Measurements from ENCODE around the gene TNS1. TPM values are rescaled to one million over a fixed set of nuclear protein-coding genes. Genes with fewer than 3 reads are reported as not detected.

TNS1 gene
- total RNA-seq, 1 experiment from 2014 or later = 3.4 TPM

DNA sequence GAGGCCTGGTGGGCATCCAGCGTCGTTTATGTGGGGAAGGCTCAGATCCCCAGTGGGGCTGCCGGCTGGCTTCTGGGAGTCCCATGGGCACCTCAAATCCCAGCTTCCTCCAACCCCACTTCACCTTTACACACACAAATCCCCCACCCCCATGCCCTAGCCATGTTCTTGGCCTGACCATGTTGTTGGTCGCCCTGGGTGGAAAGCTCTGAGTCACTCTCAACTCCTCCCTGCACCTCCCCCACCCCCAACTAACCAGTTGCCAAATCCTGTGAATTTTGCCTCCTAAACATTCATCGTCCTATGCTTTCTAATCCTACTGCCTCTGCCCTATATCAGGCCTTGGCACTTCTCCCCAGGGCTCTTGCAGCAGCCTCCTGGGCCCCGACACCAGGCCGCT, 6.4 kb downstream of the TNS1 start:
- Histone ChIP-seq H4K20me1 (ENCODE audit: control insufficient read depth, insufficient read depth, insufficient read length) (no peaks in the 10 kb centered on the region), H2AFZ (ENCODE audit: low read length) (no peak overlapping the region)

More for the DNA sequence above, 6.4 kb downstream of the TNS1 start:
- Mint-ChIP-seq H3K4me1 (peaks cover 6 to 26% of the 10 kb centered on the region in 2 experiments; a peak in 3 of 4 replicates), H3K27ac (no peak overlapping the region), H3K9me3 (no peaks in the 10 kb centered on the region), H3K27me3 (ENCODE audit: low read depth) (peaks cover 35% of the 10 kb centered on the region), H3K4me3 (no peak overlapping the region), H3K36me3 (ENCODE audit: insufficient read depth in 1 of 3, low read depth in 3 of 3) (no peaks in the 10 kb centered on the region)
- no peak overlapping the region for H2BK20ac ChIP-seq (ENCODE audit: low read depth, low read length, poor library complexity, severe bottlenecking)
- H2BK120ac ChIP-seq (ENCODE audit: low read depth, low read length, poor library complexity, severe bottlenecking) = no peak overlapping the region
- H3T11ph ChIP-seq (ENCODE audit: low read length) = no peak overlapping the region
- H3K9ac ChIP-seq (ENCODE audit: extremely low read depth, insufficient read length, low read length) = no peak overlapping the region
- no peaks in the 10 kb centered on the region for H3K79me1 ChIP-seq (ENCODE audit: insufficient read depth, low read depth, low read length, poor library complexity, severe bottlenecking)
- no peak overlapping the region for H3K23ac ChIP-seq (ENCODE audit: insufficient read length, low read depth, low read length)
- no peaks in the 10 kb centered on the region for H3K27me3 ChIP-seq (ENCODE audit: insufficient read depth, low read length)
- no peak overlapping the region for H3K14ac ChIP-seq (ENCODE audit: insufficient read depth, low read length)
- no peak overlapping the region for H3K27ac ChIP-seq (ENCODE audit: insufficient read length, low read depth, low read length)
- no peak overlapping the region for H3K4ac ChIP-seq (ENCODE audit: low read depth, low read length)
- H2BK12ac ChIP-seq (ENCODE audit: insufficient read length, low read depth, low read length) = no peak overlapping the region
- H3K4me2 ChIP-seq (ENCODE audit: insufficient read depth, insufficient read length, low read length) = no peak overlapping the region
- no peak overlapping the region for H2AK5ac ChIP-seq (ENCODE audit: insufficient read length, low read length)
- no peaks in the 10 kb centered on the region for H3K9me3 ChIP-seq (ENCODE audit: control insufficient read depth, low read depth, low read length)
- WGBS (ENCODE audit: extremely low coverage, insufficient read length, low lambda C conversion rate) = no CpG with 5 or more reads among the region's 7 CpGs
- H4K5ac ChIP-seq (ENCODE audit: insufficient read length, low read depth, low read length) = no peak overlapping the region
- H3K18ac ChIP-seq (ENCODE audit: insufficient read length, low read depth, low read length) = no peak overlapping the region
- no peak for DNase-seq
- 0 out of 2 replicates have a peak, but pooled peaks cover 2% of the 10 kb centered on the region for H3K4me1 ChIP-seq (ENCODE audit: insufficient read depth, low read length)
- H2BK5ac ChIP-seq (ENCODE audit: insufficient read length, low read length) = no peak overlapping the region
- TF ChIP-seq, protein P1, sequence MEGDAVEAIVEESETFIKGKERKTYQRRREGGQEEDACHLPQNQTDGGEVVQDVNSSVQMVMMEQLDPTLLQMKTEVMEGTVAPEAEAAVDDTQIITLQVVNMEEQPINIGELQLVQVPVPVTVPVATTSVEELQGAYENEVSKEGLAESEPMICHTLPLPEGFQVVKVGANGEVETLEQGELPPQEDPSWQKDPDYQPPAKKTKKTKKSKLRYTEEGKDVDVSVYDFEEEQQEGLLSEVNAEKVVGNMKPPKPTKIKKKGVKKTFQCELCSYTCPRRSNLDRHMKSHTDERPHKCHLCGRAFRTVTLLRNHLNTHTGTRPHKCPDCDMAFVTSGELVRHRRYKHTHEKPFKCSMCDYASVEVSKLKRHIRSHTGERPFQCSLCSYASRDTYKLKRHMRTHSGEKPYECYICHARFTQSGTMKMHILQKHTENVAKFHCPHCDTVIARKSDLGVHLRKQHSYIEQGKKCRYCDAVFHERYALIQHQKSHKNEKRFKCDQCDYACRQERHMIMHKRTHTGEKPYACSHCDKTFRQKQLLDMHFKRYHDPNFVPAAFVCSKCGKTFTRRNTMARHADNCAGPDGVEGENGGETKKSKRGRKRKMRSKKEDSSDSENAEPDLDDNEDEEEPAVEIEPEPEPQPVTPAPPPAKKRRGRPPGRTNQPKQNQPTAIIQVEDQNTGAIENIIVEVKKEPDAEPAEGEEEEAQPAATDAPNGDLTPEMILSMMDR (conservative IDR thresholded peaks at IDR 0.05) = no peak
- H3K56ac ChIP-seq (ENCODE audit: insufficient read length, low read depth, low read length) = no peak overlapping the region
- no peak overlapping the region for H2BK15ac ChIP-seq (ENCODE audit: low read depth, low read length)
- no peak overlapping the region for H4K8ac ChIP-seq (replicated peaks; ENCODE audit: insufficient read length, low read depth, low read length)
- H3K23me2 ChIP-seq (ENCODE audit: insufficient read length, low read depth, low read length, poor library complexity, severe bottlenecking) = no peaks in the 10 kb centered on the region
- H4K91ac ChIP-seq (ENCODE audit: insufficient read length, low read depth, low read length) = no peak overlapping the region
- no peaks in the 10 kb centered on the region for H3K79me2 ChIP-seq (ENCODE audit: insufficient read depth, low read length)
